ENCODE measurements around the gene HPS3.

HPS3 gene

DNA sequence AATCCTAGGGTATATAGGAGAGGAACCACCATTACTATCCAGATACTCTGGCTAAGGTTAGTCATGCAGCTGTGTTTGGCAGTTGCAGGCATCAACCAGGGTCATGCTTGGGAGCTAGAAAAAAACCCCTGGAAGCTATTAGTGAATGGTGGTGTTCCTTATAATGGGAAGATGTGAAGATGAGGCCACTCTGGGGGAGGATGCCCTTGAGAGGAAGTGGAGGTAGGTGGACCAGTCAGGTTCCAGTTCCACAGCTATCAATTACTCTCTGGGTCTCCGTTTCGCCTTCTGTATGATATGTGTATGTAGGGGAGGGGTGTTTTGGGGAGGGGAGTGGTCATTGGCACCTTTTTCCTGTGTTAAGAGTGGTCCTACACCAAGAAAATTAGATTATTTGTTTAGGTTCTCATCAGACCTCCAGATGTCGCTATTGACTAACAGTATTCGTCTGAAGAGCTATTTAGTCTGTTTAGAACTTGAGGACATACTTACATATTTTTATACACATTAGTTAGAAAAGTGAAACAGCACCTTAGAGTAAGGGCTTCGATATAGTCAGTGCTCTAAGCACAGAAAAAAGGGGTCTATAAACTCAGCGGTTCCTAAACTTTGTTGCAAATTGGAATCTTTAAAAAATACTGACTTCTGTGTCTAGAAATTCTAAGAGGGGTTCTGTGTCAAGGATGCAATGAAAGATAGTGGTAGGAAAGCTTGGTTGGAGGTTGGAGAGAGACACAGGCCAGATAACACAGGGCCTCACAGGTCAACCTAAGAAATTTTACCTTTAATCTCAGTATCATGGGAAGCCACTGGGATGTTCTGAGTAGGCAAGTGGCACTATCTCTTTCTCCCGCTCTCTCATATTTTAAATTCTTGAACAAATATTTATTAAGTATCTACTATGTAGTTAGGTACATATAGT lies 9.1 kb upstream of the HPS3 start:
- no peak for DNase-seq

GRCh38 chr3:149122721-149123578 lies 6.5 kb upstream of the HPS3 start:
- DNase-seq: no peak

GRCh38 chr3:149128821-149129220 lies 617 bp upstream of the HPS3 start:
- DNase-seq: no peak

GRCh38 chr3:149131589-149131988 lies 2.2 kb downstream of the HPS3 start:
- no peak for DNase-seq

DNA sequence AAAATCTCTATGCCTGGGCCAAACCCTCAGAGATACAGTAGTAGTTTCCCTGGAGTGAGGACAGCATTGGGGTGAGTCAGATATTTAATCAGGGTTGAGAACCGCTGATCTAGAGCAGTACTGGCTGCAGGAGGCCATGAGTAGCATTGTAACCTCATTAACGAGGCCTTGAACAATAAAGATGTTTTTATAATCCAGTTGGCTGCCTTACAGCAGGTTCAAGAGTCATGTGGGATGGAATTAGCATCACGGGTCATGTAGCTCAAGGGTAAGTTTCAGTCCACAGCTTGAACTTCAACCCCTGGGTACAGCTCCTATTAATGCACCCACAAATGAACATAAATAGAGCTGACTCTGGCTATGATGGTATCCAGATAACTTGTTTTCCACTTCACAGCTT lies 5.1 kb downstream of the HPS3 start:
- DNase-seq: no peak

- DNase-seq: no peak
These were observed 13.2 kb downstream of the HPS3 start for GRCh38 chr3:149142682-149143081.

DNA sequence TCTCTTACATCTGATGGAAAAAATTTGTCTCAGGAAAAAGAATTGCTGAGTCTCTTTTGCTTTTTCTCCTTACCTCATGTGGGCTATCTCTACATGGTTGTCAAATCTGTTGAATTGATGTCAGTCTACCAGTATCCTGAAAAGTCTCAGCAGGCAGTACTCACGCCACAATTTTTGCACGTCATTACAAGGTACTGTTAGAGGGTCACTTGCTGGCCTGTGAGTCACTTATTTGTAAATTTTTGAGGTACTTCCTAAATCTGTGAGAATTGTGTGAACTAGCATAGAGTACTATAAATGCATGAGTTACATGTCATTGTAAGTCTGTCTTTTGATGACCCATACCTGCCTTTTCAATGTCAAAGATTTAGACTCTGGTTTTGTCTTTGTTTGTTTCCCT lies 15.9 kb downstream of the HPS3 start:
- DNase-seq: no peak

- DNase-seq: no peak
These were observed 16.5 kb downstream of the HPS3 start for GRCh38 chr3:149145974-149146373.

- DNase-seq: no peak
These were observed 21.0 kb downstream of the HPS3 start for GRCh38 chr3:149150436-149150835.

GRCh38 chr3:149151843-149152242 lies 22.4 kb downstream of the HPS3 start:
- DNase-seq: no peak

DNA sequence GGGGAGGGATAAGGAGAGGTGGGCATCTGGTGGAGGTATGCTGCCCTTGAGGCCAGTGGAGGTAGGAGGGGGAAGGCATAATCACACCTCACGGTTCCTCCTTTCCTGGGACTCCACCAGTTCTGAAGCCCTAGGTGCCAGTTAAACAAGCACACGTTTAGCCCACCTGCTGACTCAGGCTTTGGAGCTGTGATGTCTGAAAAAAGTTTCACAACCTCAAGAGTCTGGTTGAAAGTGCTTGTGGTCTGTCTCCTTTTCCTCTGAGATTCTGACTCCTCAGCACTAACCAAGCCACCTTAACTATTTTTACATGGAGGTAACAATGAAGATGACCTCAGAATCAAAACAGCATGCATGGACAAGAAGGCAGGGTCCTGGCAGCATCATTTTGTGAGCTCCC lies 23.0 kb downstream of the HPS3 start:
- no peak for DNase-seq

DNA sequence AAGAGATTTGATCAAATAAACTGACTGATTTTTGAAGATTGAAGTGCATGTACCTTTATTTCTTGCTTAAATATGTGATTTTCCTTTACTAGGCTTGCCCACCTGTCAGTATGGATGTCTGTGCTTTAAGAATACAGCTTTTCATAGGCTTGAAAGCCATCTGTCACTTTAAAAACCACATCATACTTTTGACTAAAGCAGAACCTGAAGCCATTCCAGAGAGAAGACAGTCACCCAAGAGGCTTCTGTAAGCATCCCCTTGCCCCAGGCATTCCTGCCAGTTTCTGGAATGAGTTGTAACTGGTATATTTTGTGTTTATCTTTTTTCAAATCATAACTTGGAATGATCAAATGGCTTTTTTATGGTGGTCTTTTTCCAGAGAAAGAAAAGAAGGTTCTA lies 24.0 kb downstream of the HPS3 start:
- DNase-seq: no peak

DNA sequence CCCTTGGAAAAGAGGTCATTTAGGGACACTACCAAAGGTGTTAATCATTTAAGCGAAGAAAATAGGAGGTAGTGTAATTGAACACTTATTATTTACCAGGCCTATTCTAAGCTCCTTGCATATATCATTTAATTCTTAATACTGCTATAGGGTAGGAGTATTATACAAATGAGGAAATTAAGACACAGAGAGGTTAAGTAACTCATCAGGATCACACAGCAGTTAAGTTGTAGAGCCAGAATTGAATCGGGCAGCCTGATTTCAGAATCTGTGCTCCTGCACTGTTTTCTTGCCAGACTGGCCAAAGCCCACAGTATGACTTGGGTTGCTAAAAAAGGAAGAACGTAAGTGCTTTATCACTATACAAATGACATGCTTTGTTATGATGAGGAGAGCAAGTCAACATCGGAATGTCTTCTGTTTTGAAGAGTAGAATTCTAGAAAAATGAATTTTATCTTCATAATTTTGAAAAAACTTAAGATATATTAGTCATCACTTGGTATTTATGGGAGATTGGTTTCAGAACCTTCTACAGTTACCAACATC lies 31.4 kb downstream of the HPS3 start:
- no peak for DNase-seq

DNA sequence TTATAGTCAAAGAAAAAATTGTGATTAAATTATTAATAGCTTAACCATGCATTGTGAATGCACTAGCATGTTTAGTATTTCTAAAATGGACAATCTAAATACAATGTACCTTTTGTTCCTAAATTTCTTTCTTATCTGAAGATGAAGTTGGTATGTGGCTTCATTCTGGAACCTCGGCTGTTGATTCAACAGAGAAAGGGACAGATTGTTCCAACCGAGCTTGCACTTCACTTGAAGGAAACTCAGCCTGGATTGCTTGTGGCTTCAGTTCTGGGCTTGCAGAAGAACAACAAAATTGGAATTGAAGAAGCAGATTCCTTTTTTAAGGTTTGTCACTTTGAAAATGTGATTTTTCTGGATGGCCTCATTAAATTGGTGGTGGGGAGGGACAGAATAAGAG lies 32.6 kb downstream of the HPS3 start:
- no peak for DNase-seq

DNA sequence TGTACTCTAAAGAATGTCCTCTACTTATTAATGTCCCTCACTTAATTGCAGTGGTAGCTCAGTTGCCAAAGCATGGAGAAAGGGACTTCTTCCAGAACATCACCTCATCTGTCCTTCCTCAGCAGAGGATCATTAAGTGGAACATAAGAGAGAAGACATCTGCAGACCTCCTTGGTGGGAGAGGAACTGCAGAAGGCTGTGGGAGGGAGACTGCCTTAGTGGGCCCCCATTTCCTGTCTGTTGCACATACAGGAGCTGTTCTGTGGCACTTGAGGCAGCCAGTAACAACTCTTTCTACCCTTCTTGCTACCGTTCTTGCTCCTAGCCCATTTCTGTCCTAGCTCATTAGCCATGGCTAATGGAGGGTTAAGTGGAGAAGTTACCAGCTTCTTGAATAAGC lies 33.6 kb downstream of the HPS3 start:
- DNase-seq: no peak

DNA sequence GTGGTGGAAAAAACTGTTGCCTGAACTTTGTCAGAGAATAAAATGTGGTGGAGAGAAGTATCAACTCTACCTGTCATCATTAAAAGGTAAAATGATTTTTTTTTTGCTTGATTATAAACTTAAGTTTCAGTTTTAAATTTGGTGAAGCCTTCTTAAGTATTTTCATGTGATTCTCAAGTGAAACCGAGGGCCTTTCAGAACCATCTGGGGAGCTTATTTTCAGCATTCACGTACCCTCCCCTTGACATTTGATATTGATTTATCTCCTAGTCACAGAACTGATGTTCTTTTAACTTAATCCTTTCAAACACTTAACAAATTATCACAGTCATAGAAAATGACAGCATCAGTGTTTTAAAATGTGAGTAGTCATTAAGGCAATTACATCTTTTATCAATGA lies 38.5 kb downstream of the HPS3 start:
- no peak for DNase-seq

DNA sequence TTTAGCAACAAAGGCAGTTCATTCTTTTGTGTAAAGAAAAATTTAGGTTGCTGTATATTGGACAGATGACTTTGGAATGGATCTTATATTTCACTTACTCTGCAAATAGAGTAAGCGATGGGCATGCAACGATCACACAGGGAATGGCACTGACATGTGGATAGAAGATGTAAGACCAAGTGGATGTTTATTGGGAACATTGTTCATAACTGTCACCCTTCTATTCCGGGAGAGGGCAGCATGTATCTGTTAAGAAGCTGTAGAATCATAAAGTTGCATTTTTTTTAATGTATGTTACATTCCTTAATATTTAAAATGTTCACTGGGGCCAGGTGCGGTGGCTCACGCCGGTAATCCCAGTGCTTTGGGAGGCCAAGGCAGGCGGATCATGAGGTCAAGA lies 41.2 kb downstream of the HPS3 start:
- no peak for DNase-seq

DNA sequence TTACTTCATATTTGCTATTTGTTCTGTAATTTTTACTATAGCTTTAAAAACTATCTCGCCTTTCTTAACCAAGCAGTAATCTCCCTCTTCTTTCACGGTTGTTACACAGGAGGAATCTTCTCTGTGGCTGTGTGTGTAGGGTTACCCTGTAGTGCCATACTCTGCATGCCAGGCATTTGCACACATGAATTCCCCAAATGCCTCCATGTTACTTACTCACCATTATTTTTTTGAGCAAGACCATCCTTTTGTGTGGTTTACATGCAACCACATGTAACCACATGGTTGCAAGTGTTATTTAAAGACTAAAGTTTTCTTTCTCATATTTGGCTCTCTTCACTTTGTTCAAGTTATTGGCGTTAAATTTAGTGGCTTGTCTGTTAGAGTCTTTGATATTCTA lies 45.5 kb downstream of the HPS3 start:
- DNase-seq: no peak

GRCh38 chr3:149177122-149177521 lies 47.7 kb downstream of the HPS3 start:
- no peak for DNase-seq

GRCh38 chr3:149179220-149179619 lies 49.8 kb downstream of the HPS3 start:
- no peak for DNase-seq

GRCh38 chr3:149180057-149180573 lies 50.7 kb downstream of the HPS3 start:
- peak; percentile 43 for DNase-seq

- DNase-seq: no peak
These were observed 51.7 kb downstream of the HPS3 start for GRCh38 chr3:149181182-149181581.

- no peak for DNase-seq
These were observed 56.8 kb downstream of the HPS3 start for GRCh38 chr3:149186219-149186618.

GRCh38 chr3:149186721-149187120 lies 57.3 kb downstream of the HPS3 start:
- DNase-seq: no peak
